ENCODE data around the gene TCERG1L. TPM values are rescaled to one million over a fixed set of nuclear protein-coding genes. Genes with fewer than 3 reads are reported as not detected.

The TCERG1L gene
- polyA plus RNA-seq, 1 donor from 2014 or later = 0.53 TPM

- Histone ChIP-seq H3K9me2 (ENCODE audit: insufficient read depth, low read length) (no peaks in the 10 kb centered on the region), H3K9me3 (ENCODE audit: low read length) (no peaks in the 10 kb centered on the region), H4K20me1 (ENCODE audit: insufficient read depth) (no peaks in the 10 kb centered on the region), H3K9ac (ENCODE audit: low read length) (no peak overlapping the region), H3K27me3 (ENCODE audit: insufficient read depth, low read depth, low read length) (no peaks in the 10 kb centered on the region), H3K36me3 (ENCODE audit: insufficient read depth, low read length) (no peaks in the 10 kb centered on the region), H3K79me2 (replicated peaks; ENCODE audit: insufficient read depth, low read length) (no peaks in the 10 kb centered on the region), H3K4me3 (ENCODE audit: low read length) (no peak overlapping the region), H3F3A (ENCODE audit: insufficient read depth, low read length, poor library complexity, severe bottlenecking) (no peaks in the 10 kb centered on the region), H2AFZ (ENCODE audit: low read depth, low read length) (no peak overlapping the region), H3K27ac (ENCODE audit: low read length) (no peak overlapping the region), H3K4me2 (ENCODE audit: low read length) (no peak overlapping the region)
- TF ChIP-seq REST (IDR thresholded peaks at IDR 0.05; ENCODE audit: borderline replicate concordance) = no peak
- TF ChIP-seq EP300 (conservative IDR thresholded peaks at IDR 0.05; ENCODE audit: poor library complexity, severe bottlenecking) = no peak
- no peak for TF ChIP-seq MXI1 (conservative IDR thresholded peaks at IDR 0.05; ENCODE audit: poor library complexity, severe bottlenecking)
- no peak for TF ChIP-seq SMC3 (conservative IDR thresholded peaks at IDR 0.05; ENCODE audit: poor library complexity)
- no peak for TF ChIP-seq POLR2AphosphoS5 (IDR thresholded peaks at IDR 0.05)
- TF ChIP-seq RAD21 (conservative IDR thresholded peaks at IDR 0.05) = no peak
- no peak for TF ChIP-seq CTCF (IDR thresholded peaks at IDR 0.05; ENCODE audit: poor library complexity, severe bottlenecking)
- TF ChIP-seq TAF1 (IDR thresholded peaks at IDR 0.05; ENCODE audit: low read depth) = no peak
- no peak for TF ChIP-seq EZH2 (IDR thresholded peaks at IDR 0.05; ENCODE audit: borderline replicate concordance, insufficient read depth, low read length, poor library complexity, severe bottlenecking)
Measured at GRCh38 chr10:131161087-131161486, 150.4 kb downstream of the TCERG1L start.

GRCh38 chr10:131160219-131160875 is 151.2 kb downstream of the TCERG1L start:
- TF ChIP-seq REST (IDR thresholded peaks at IDR 0.05; ENCODE audit: borderline replicate concordance) (no peak), EZH2 (IDR thresholded peaks at IDR 0.05; ENCODE audit: borderline replicate concordance, insufficient read depth, low read length, poor library complexity, severe bottlenecking) (no peak)
- Histone ChIP-seq H4K20me1 (ENCODE audit: insufficient read depth) (no peaks in the 10 kb centered on the region), H3K79me2 (replicated peaks; ENCODE audit: insufficient read depth, low read length) (no peaks in the 10 kb centered on the region), H3K9me3 (ENCODE audit: low read length) (no peaks in the 10 kb centered on the region), H3F3A (ENCODE audit: insufficient read depth, low read length, poor library complexity, severe bottlenecking) (no peaks in the 10 kb centered on the region), H3K9me2 (ENCODE audit: insufficient read depth, low read length) (no peaks in the 10 kb centered on the region), H3K4me3 (ENCODE audit: low read length) (no peak overlapping the region), H3K27ac (ENCODE audit: low read length) (no peak overlapping the region), H2AFZ (ENCODE audit: low read depth, low read length) (no peak overlapping the region), H3K9ac (ENCODE audit: low read length) (no peak overlapping the region), H3K27me3 (ENCODE audit: insufficient read depth, low read depth, low read length) (no peaks in the 10 kb centered on the region), H3K36me3 (ENCODE audit: insufficient read depth, low read length) (no peaks in the 10 kb centered on the region), H3K4me2 (ENCODE audit: low read length) (no peak overlapping the region)
